Esophagus mucosa (tissue), 1 donor: ENCODE measurements around the gene POMT1. TPM values are rescaled to one million over a fixed set of nuclear protein-coding genes. Genes with fewer than 3 reads are reported as not detected.

Experiments
- ATAC-seq: fragments of 200-7000 bp; cut with Tn5 transposase; one replicate; pipeline ENCODE4 v1.9.1; 2020
- total RNA-seq: library from RNA; stranded (reverse); gene quantifications from one replicate; pipeline ENCODE4 v1.2.4, GENCODE V29; 2023
- donor health status: DM: yes; HTN: yes; CAD: no.

Gene POMT1
- total RNA-seq, 1 donor from 2014 or later = 13.1 TPM

DNA sequence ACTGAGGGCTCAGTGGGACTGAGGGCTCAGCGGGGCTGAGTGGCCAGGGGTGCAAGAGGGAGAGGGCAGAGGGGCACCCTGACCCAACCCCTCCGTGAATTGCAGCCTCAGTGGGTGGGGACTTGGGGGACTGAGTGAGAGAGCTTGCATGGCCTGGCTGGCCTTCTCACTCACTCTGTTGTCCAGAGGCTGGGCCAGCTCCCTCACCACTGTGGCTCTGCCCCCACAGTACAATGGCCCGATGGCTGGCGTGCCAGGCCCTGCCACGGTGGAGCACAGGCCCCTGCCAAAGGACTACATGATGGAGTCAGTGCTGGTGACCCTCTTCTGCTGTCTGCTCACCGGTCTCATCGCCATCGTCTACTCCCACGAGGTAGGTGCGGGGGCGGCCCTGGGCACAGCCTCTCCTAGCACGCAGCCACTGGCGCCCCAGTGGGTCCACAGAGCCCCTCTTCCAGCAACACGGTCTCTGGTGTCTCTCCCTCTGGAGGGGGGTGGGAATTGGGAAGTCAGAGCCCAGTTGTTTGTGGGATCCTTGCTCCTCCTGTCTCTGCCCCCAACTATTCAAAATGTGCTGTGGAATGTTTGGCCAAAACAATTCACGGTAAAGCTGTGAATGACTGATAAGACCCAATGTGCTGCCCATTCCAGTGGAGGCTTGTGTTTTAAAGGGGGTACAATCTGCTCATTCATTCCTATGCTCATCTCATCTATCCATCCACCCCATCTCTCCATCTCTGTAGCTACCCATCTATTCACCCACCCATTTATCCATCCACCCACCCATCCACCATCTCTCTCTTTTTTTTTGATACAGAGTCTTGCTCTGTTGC is 53.3 kb downstream of the POMT1 start:
- ATAC-seq = peak; percentile 26

DNA sequence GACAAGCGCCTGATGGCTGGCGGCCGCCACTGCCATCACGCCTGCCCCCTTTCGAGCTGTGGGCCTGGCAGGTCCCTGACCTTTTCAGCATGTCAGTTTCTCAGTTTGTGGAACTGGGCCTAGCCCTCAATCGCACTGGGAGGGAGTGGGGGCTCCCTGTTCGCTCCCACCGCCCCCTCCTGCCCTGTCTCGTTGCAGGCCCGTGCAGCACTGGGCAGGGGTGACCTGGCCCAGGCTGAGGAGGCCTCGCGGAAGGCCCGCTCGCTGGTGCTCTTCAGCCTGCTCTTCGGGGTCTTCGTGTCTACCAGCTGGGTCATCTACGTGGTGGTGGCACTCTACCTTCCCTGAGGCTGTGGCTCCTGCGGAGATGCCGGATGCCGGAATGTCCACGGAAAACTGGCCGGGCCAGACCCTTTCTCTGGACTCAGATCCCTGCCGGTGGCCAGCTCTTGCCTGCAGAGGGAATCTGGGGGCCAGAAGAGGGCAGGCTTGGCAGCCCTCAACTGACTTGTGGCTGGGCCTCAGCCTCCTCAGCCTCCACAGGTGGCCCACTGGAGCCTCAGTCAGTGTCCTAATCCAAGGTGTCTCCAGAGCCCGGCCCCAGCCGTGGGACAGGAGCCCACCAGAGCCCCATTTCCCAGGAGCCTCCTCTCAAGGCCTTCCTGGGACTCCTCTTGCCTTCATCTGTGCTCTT is 55.3 kb downstream of the POMT1 start:
- no peak for ATAC-seq

DNA sequence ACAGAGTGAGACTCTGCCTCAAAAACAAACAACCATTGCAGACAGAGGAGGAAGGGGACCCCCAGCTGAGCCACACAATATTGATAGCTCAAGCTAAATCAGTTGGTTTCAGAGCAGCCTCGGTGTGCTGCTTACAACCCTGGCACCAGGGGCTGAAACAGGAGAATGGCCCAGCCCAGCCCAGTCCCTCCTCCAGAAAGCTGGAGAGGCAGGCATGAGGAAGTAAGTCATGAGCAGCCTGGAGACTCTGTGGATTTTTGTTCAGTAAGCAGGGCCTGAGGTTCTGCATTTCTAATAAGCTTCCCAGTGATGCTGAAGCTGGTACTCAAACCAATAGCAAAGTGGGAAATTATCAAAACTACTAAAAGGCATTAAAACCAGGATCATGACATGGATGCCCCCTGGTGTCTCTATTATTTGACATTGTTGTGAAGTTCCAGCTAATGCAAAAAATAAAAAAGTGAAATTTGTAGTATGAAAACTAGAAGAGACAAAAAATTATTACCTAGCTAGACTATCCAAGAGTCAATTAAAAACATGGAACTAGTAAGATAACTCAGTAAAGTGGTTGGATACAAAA is 56.8 kb downstream of the POMT1 start:
- ATAC-seq = no peak

DNA sequence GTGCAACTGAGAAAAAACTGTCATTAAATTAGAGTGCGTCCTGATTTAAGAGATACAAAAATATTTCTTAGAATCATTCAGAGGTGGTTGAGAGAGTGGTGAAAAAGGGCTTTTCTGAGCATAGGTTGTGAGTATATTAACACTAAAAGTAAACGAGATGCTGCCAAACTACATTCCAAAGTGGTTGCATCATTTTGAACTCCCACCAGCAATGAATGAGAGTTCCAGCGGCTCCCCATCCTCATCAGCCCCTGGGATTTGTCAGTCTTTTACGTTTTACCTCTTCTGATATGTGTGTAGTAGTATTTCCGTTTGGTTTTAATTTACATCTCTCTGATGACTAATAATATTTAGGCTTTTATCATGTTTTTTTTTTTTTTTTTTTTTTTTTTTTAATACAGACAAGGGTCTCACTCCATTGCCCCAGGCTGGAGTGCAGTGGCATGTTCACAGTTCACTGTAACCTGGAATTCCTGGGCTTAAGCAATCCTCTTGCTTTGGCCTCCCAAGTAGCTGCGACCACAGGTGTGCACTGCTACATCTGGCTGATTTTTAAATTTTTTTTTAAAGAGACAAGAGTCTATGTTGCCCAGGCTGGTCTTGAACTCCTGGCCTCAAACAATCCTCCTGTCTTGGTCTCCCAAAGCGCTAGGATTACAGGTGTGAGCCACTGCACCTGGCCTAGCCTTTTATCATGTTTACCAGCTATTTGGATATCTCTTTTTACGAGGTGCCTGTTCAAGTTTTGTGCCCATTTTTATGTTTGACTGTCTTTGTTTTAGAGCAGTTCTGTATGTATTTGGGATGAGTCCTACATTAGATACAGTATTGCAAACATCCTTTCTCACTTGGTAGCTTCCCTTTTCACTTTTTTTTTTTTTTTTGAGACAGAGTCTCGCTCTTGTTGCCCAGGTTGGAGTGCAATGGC is 59.6 kb downstream of the POMT1 start:
- ATAC-seq = no peak

DNA sequence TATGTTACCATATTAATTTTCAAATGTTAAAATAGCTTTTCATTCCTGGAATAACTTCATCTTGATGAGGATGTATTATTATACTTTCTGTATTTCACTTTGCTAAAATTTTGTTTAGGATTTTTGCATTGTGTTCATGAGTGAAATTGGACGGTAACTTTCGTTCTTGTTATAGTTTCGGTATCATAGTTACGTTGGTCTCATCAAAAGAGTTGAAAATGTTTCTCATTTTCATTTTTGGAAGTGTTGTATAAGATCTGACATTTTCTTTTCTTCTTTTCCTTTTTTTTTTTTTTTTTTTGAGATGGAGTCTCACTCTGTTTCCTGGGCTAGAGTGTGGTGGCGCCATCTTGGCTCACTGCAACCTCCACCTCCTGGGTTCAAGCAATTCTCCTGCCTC is 62.7 kb downstream of the POMT1 start:
- ATAC-seq = no peak

DNA sequence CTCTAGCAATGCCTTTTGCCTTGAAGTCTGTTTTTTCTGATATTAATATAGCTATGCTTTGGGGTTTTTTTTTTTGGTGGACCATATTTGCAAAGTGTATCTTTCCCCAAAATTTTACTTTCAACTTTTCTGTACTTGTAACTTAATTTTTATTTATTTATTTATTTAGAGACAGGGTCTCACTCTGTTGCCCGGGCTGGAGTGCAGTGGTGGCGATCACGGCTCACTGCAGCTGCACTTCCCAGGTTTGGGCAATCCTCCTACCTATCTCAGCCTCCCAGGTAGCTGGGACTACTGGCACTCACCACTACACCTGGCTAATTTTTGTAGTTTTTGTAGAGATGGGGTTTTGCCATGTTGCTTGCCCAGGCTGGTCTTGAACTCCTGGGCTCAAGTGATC is 63.4 kb downstream of the POMT1 start:
- no peak for ATAC-seq

DNA sequence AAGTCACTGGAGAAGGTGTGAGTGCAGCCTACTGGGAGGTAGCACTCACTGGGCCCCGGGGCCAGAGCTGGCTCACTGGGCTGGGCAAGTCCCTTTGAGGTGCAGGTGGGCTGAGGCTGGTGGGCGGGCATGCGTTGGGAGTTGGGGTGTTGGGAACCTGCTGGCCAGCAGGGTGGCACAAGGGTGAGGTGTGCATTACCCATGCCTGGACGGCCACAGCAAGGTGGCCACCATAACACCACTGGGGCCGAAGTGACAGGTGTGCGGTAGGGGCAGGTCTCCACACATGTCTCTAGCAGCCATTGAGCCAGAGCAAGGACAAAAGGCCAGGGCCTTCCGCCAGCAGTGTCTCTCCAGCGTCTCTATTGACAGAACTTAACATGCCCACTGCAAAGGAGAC is 65.2 kb downstream of the POMT1 start:
- ATAC-seq = no peak

Other genes starting within 250 kb of the POMT1 start
- gene FAM78A, start 226.4 kb upstream of the POMT1 start, total RNA-seq = 0.72 TPM
- gene PLPP7, start 213.2 kb upstream of the POMT1 start, total RNA-seq = 0.28 TPM
- 82.9 TPM for gene PRRC2B, start 108.8 kb upstream of the POMT1 start, total RNA-seq
- 15.3 TPM for gene UCK1, start 28.3 kb downstream of the POMT1 start, total RNA-seq
- gene PRRT1B, start 42.6 kb downstream of the POMT1 start, total RNA-seq = not detected
- gene RAPGEF1, start 237.2 kb downstream of the POMT1 start, total RNA-seq = 21.0 TPM